Measurements from ENCODE around the gene PUSL1.

Gene PUSL1

DNA sequence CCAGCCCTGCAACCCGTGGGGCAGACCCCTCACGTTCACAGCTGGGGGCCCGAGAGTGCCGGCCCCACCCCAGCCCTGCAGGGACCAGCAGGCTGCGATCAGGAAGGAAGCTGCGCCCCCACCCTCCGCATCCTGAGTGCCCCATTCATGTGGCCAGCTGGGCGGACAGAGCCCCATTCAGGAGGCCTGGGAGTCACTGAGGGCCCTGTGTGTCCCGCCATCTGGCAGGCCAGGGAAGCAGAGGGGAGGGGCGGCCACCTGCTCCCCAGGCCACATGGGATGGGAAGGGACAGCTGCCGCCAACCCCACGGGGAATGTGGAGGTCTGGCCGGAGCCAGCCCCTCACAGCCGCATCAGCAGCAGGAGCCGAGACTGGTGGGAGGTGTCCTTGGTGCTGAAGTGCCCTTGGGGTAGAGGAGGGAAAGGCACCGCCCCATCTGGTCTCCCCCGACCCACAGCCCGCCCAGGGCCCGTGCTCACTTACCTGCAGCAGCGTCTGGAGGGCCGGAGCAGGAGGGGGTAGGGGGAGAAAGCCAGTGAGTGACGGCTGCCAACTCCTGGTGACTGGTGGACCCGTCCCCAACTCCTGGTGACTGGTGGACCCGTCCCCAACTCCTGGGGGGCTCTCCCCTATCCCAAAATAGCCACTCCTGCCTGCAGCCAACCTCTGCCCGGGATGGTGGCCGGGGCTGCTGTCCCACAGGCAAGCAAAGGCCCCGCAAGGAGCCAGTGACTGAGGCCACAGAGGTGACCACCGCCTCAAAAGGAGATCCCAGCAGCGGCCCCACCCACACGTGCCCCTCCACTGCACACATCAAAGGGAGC, 9.3 kb upstream of the PUSL1 start:
- Histone ChIP-seq H4K20me1 (ENCODE audit: control insufficient read depth, insufficient read depth, low read depth, low read length) (no peaks in the 10 kb centered on the region), H3K27ac (ENCODE audit: low read depth, low read length) (no peak overlapping the region), H3K4me1 (ENCODE audit: control insufficient read depth, low read length) (no peaks in the 10 kb centered on the region), H3K4me3 (ENCODE audit: low read length) (no peak overlapping the region), H3K79me2 (ENCODE audit: control insufficient read depth, low read length) (no peaks in the 10 kb centered on the region), H3K4me2 (ENCODE audit: low read length) (no peak overlapping the region), H3K9me2 (replicated peaks; ENCODE audit: control insufficient read depth, low read length) (no peaks in the 10 kb centered on the region), H3K36me3 (ENCODE audit: control insufficient read depth, low read length) (no peaks in the 10 kb centered on the region), H3K27me3 (ENCODE audit: control insufficient read depth, low read length) (no peaks in the 10 kb centered on the region), H3K9me3 (ENCODE audit: control insufficient read depth, insufficient read depth, low read length) (no peaks in the 10 kb centered on the region), H3F3A (ENCODE audit: control insufficient read depth, insufficient read depth) (no peaks in the 10 kb centered on the region)
- TF ChIP-seq, protein P1, sequence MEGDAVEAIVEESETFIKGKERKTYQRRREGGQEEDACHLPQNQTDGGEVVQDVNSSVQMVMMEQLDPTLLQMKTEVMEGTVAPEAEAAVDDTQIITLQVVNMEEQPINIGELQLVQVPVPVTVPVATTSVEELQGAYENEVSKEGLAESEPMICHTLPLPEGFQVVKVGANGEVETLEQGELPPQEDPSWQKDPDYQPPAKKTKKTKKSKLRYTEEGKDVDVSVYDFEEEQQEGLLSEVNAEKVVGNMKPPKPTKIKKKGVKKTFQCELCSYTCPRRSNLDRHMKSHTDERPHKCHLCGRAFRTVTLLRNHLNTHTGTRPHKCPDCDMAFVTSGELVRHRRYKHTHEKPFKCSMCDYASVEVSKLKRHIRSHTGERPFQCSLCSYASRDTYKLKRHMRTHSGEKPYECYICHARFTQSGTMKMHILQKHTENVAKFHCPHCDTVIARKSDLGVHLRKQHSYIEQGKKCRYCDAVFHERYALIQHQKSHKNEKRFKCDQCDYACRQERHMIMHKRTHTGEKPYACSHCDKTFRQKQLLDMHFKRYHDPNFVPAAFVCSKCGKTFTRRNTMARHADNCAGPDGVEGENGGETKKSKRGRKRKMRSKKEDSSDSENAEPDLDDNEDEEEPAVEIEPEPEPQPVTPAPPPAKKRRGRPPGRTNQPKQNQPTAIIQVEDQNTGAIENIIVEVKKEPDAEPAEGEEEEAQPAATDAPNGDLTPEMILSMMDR (IDR thresholded peaks at IDR 0.05; ENCODE audit: low read depth, low read length, poor library complexity, severe bottlenecking) = no peak
- TF ChIP-seq EZH2phosphoT487 (IDR thresholded peaks at IDR 0.05; ENCODE audit: borderline replicate concordance, low read length) = no peak

- TF ChIP-seq, protein P1 (IDR thresholded peaks at IDR 0.05; ENCODE audit: low read depth, low read length, poor library complexity, severe bottlenecking) = peak; percentile 61
- TF ChIP-seq EZH2phosphoT487 (IDR thresholded peaks at IDR 0.05; ENCODE audit: borderline replicate concordance, low read length) = no peak
- Histone ChIP-seq H3F3A (ENCODE audit: control insufficient read depth, insufficient read depth) (no peaks in the 10 kb centered on the region), H3K4me3 (ENCODE audit: low read length) (no peak overlapping the region), H3K36me3 (ENCODE audit: control insufficient read depth, low read length) (no peaks in the 10 kb centered on the region), H3K79me2 (ENCODE audit: control insufficient read depth, low read length) (peaks cover 4% of the 10 kb centered on the region; the same call in 1 of the 2 replicates), H3K27me3 (ENCODE audit: control insufficient read depth, low read length) (no peaks in the 10 kb centered on the region), H4K20me1 (ENCODE audit: control insufficient read depth, insufficient read depth, low read depth, low read length) (no peaks in the 10 kb centered on the region), H3K4me2 (ENCODE audit: low read length) (no peak overlapping the region), H3K27ac (ENCODE audit: low read depth, low read length) (no peak overlapping the region), H3K4me1 (ENCODE audit: control insufficient read depth, low read length) (peaks cover 2% of the 10 kb centered on the region), H3K9me2 (replicated peaks; ENCODE audit: control insufficient read depth, low read length) (no peaks in the 10 kb centered on the region), H3K9me3 (ENCODE audit: control insufficient read depth, insufficient read depth, low read length) (no peaks in the 10 kb centered on the region)
Observed at GRCh38 chr1:1299686-1300351, 8.6 kb upstream of the PUSL1 start.

GRCh38 chr1:1300352-1300739, 8.1 kb upstream of the PUSL1 start:
- Histone ChIP-seq H3K4me1 (ENCODE audit: control insufficient read depth, low read length) (peaks cover 7% of the 10 kb centered on the region), H3K9me2 (replicated peaks; ENCODE audit: control insufficient read depth, low read length) (no peaks in the 10 kb centered on the region), H3K9me3 (ENCODE audit: control insufficient read depth, insufficient read depth, low read length) (no peaks in the 10 kb centered on the region), H3K79me2 (ENCODE audit: control insufficient read depth, low read length) (peaks cover 4% of the 10 kb centered on the region; the same call in 1 of the 2 replicates), H3K27ac (ENCODE audit: low read depth, low read length) (no peak overlapping the region), H3K4me2 (ENCODE audit: low read length) (no peak overlapping the region), H4K20me1 (ENCODE audit: control insufficient read depth, insufficient read depth, low read depth, low read length) (no peaks in the 10 kb centered on the region), H3K27me3 (ENCODE audit: control insufficient read depth, low read length) (no peaks in the 10 kb centered on the region), H3F3A (ENCODE audit: control insufficient read depth, insufficient read depth) (no peaks in the 10 kb centered on the region), H3K36me3 (ENCODE audit: control insufficient read depth, low read length) (no peaks in the 10 kb centered on the region), H3K4me3 (ENCODE audit: low read length) (no peak overlapping the region)
- no peak for TF ChIP-seq EZH2phosphoT487 (IDR thresholded peaks at IDR 0.05; ENCODE audit: borderline replicate concordance, low read length)
- TF ChIP-seq, protein P1 (IDR thresholded peaks at IDR 0.05; ENCODE audit: low read depth, low read length, poor library complexity, severe bottlenecking) = no peak

Data from DOHH2 (cell line).